Heart left ventricle (tissue), 13 donors: ENCODE data around the gene GRIN1.

Experiments used
- CTCF ChIP-seq, 12 donors: fragments of 200-600 bp; sonication (generic) in 4 of 12; IDR thresholded peaks; one replicate each; pipeline versions ENCODE4 v1.5.0 to v1.8.0; 2018 to 2022; ENCODE audit warnings: antibody characterized with exemption in 12 of 12, mild to moderate bottlenecking in 5 of 12
- POLR2A ChIP-seq, 2 donors: fragments of 450-650 bp; IDR thresholded peaks; one replicate each; pipeline ENCODE4 v1.6.1; 2017; ENCODE audit warnings: antibody characterized with exemption in 2 of 2, mild to moderate bottlenecking in 2 of 2, moderate library complexity in 2 of 2
- donor health status: ischemic (EF 13 %, LVEDD 7.1; RV severe dilation, severe dysfunction).
- donor health status: DM: no; HTN: yes; CAD: no.
- donor health status: DM: no; HTN: no; CAD: no.
- donor health status: ischemic (EF 25% LVEDD 6.9; RV normal size, moderate dysfunction).
- donor health status: ischemic (EF 25% LVEDD 5.7; RV mildly dilated, moderate dysfunction).
- donor health status: ischemic (EF 35%, LVEDD 5.7; RV mildly dilated, moderate dysfunction).
- donor health status: nonischemic (EF 11% LVEDD 7.7; RV severe dilation, severe dysfunction).
- donor health status: DM: yes; HTN: yes; CAD: no.
- donor health status: PGD.
- donor health status: ischemic (EF 29% LVEDD 5.4; RV normal size, mild dysfunction).
- donor health status: nonischemic (EF 23%, LVEDD 6.1; RV moderate dilation, normal function).

GRCh38 chr9:137189297-137190295 lies 50.6 kb downstream of the GRIN1 start:
- no peak for TF ChIP-seq CTCF (IDR thresholded peaks at IDR 0.05)
- TF ChIP-seq POLR2A (IDR thresholded peaks at IDR 0.05): no peak
